COLO668 (cell line): Measurements from ENCODE around the gene NIPAL1.
"Not testable (repeated sequence)": the region's sequence is repeated elsewhere in the genome, so short reads cannot be mapped to it uniquely, and the experiment has no call there.

Experiments used
- DNase-seq: peaks from one replicate; lab custom pipeline; 2025; ENCODE audit not compliant: unreplicated experiment; lab: John Stamatoyannopoulos, UW

NIPAL1 gene

GRCh38 chr4:48016141-48017107, at the start of gene NIPAL1, which contains the start of gene CNGA1:
Gene NIPAL1, plus strand, starts transcription at chr4:48016772. Its CDS starts 68 bp downstream, at chr4:48016840.
Gene CNGA1, minus strand, starts transcription at chr4:48016681. Its CDS starts 63,992 bp downstream, at chr4:47952689.
- DNase-seq = peak; percentile 96

- no peak for DNase-seq
These were observed 47.7 kb upstream of the NIPAL1 start for GRCh38 chr4:47968847-47969246.

- no peak for DNase-seq
These were observed 44.4 kb upstream of the NIPAL1 start for GRCh38 chr4:47972181-47972580.

- DNase-seq = no peak
These were observed 43.9 kb upstream of the NIPAL1 start for GRCh38 chr4:47972721-47973120.

GRCh38 chr4:47974566-47974965, 42.0 kb upstream of the NIPAL1 start:
- DNase-seq = no peak

- no peak for DNase-seq
These were observed 26.4 kb upstream of the NIPAL1 start for GRCh38 chr4:47990145-47990544.

GRCh38 chr4:47992475-47992874, 24.1 kb upstream of the NIPAL1 start:
- not testable (repeated sequence) for DNase-seq

- DNase-seq = no peak
These were observed 20.6 kb upstream of the NIPAL1 start for GRCh38 chr4:47996021-47996420.

- no peak for DNase-seq
These were observed 14.3 kb upstream of the NIPAL1 start for GRCh38 chr4:48002267-48002666.

GRCh38 chr4:48003568-48003967, 13.0 kb upstream of the NIPAL1 start:
- peak; percentile 11 for DNase-seq

GRCh38 chr4:48005781-48006180, 10.8 kb upstream of the NIPAL1 start:
- DNase-seq = no peak

- DNase-seq = no peak
These were observed 8.5 kb upstream of the NIPAL1 start for GRCh38 chr4:48008021-48008596.

- DNase-seq = not testable (repeated sequence)
These were observed 5.7 kb upstream of the NIPAL1 start for GRCh38 chr4:48010906-48011305.

- DNase-seq = no peak
These were observed 4.8 kb upstream of the NIPAL1 start for GRCh38 chr4:48011722-48012121.

- no peak for DNase-seq
These were observed 3.7 kb upstream of the NIPAL1 start for GRCh38 chr4:48012824-48013223.

- no peak for DNase-seq
These were observed 1.4 kb upstream of the NIPAL1 start for GRCh38 chr4:48015216-48015615.

GRCh38 chr4:48015678-48016077, 894 bp upstream of the NIPAL1 start:
- DNase-seq = no peak

- peak; percentile 69 for DNase-seq
These were observed 568 bp downstream of the NIPAL1 start for GRCh38 chr4:48017108-48017571.

- no peak for DNase-seq
These were observed 1.5 kb downstream of the NIPAL1 start for GRCh38 chr4:48018112-48018511.

- no peak for DNase-seq
These were observed 4.5 kb downstream of the NIPAL1 start for GRCh38 chr4:48021100-48021499.

GRCh38 chr4:48022192-48022799, 5.7 kb downstream of the NIPAL1 start:
- DNase-seq = no peak

- no peak for DNase-seq
These were observed 8.0 kb downstream of the NIPAL1 start for GRCh38 chr4:48024522-48024921.
